ENCODE results near the gene CCNO. TPM values are rescaled to one million over a fixed set of nuclear protein-coding genes. Genes with fewer than 3 reads are reported as not detected.

CCNO gene
- 0.21 TPM for polyA plus RNA-seq (2013, experiment 1 of 2)
- 0.14 TPM for polyA plus RNA-seq (2013, experiment 2 of 2)

GRCh38 chr5:55232985-55233928 lies at the start of gene CCNO:
Gene CCNO, minus strand, starts transcription at chr5:55233608. Its CDS starts 85 bp downstream, at chr5:55233523.
- Histone ChIP-seq H2AK5ac (ENCODE audit: low read length) (no peak within 1 kb of the TSS), H3K36me3 (ENCODE audit: control insufficient read depth, insufficient read depth, low read length) (no peaks in the 10 kb centered on the region), H3K9ac (ENCODE audit: low read length) (peak within 1 kb of the TSS; percentile 58), H3K4me1 (ENCODE audit: control insufficient read depth, low read depth, low read length) (peaks cover 2% of the 10 kb centered on the region), H3K27me3 (ENCODE audit: insufficient read depth, low read length, poor library complexity) (peaks cover 61% of the 10 kb centered on the region), H2BK5ac (ENCODE audit: low read length) (no peak within 1 kb of the TSS), H3K27ac (ENCODE audit: low read depth, low read length) (no peak within 1 kb of the TSS), H3K56ac (ENCODE audit: low read length) (peak within 1 kb of the TSS; percentile 69), H3K18ac (ENCODE audit: low read length) (no peak within 1 kb of the TSS), H3K79me1 (ENCODE audit: low read length) (no peaks in the 10 kb centered on the region), H3K4me3 (ENCODE audit: low read length) (peak within 1 kb of the TSS; percentile 31), H3K79me2 (ENCODE audit: control insufficient read depth, insufficient read depth, low read length) (no peaks in the 10 kb centered on the region), H4K8ac (ENCODE audit: low read depth, low read length) (no peak within 1 kb of the TSS), H2BK120ac (ENCODE audit: low read depth, low read length) (no peak within 1 kb of the TSS), H2BK15ac (replicated peaks; ENCODE audit: low read depth) (no peak within 1 kb of the TSS), H4K5ac (ENCODE audit: low read length) (no peak within 1 kb of the TSS), H3K23ac (ENCODE audit: low read length) (peak within 1 kb of the TSS; percentile 15), H3K4me2 (ENCODE audit: low read length) (peak within 1 kb of the TSS; percentile 85), H3K4ac (ENCODE audit: low read depth, low read length) (no peak within 1 kb of the TSS)
- peak; percentile 90 for DNase-seq
- no CpG with 5 or more reads among the region's 106 CpGs for WGBS (ENCODE audit: extremely low coverage, insufficient coverage, low lambda C conversion rate)

- H3K4me1 ChIP-seq (ENCODE audit: control insufficient read depth, low read depth, low read length), result no peaks in the 10 kb centered on the region
- H3K36me3 ChIP-seq (ENCODE audit: control insufficient read depth, insufficient read depth, low read length), result peaks cover 2% of the 10 kb centered on the region
- no peak overlapping the region for H3K23ac ChIP-seq (ENCODE audit: low read length)
- no peak overlapping the region for H3K56ac ChIP-seq (ENCODE audit: low read length)
- no peak for DNase-seq
- H3K79me1 ChIP-seq (ENCODE audit: low read length), result no peaks in the 10 kb centered on the region
- H3K4me3 ChIP-seq (ENCODE audit: low read length), result no peak overlapping the region
- H3K9ac ChIP-seq (ENCODE audit: low read length), result no peak overlapping the region
- H2BK120ac ChIP-seq (ENCODE audit: low read depth, low read length), result no peak overlapping the region
- H3K79me2 ChIP-seq (ENCODE audit: control insufficient read depth, insufficient read depth, low read length), result no peaks in the 10 kb centered on the region
- no CpG with 5 or more reads among the region's 4 CpGs for whole genome bisulfite sequencing (ENCODE audit: extremely low coverage, insufficient coverage, low lambda C conversion rate)
- H2BK15ac ChIP-seq (replicated peaks; ENCODE audit: low read depth), result no peak overlapping the region
- H2AK5ac ChIP-seq (ENCODE audit: low read length), result no peak overlapping the region
- H4K5ac ChIP-seq (ENCODE audit: low read length), result no peak overlapping the region
- no peak overlapping the region for H3K18ac ChIP-seq (ENCODE audit: low read length)
- H3K27ac ChIP-seq (ENCODE audit: low read depth, low read length), result no peak overlapping the region
- H3K4me2 ChIP-seq (ENCODE audit: low read length), result no peak overlapping the region
- H4K8ac ChIP-seq (ENCODE audit: low read depth, low read length), result no peak overlapping the region
- no peak overlapping the region for H2BK5ac ChIP-seq (ENCODE audit: low read length)
- H3K4ac ChIP-seq (ENCODE audit: low read depth, low read length), result no peak overlapping the region
- H3K27me3 ChIP-seq (ENCODE audit: insufficient read depth, low read length, poor library complexity), result no peaks in the 10 kb centered on the region
These were observed 45.4 kb upstream of the CCNO start for GRCh38 chr5:55278778-55279177.

- Histone ChIP-seq H4K8ac (ENCODE audit: low read depth, low read length) (no peak overlapping the region), H3K18ac (ENCODE audit: low read length) (no peak overlapping the region), H2AK5ac (ENCODE audit: low read length) (no peak overlapping the region), H2BK5ac (ENCODE audit: low read length) (no peak overlapping the region), H3K4me2 (ENCODE audit: low read length) (no peak overlapping the region), H3K4me1 (ENCODE audit: control insufficient read depth, low read depth, low read length) (no peaks in the 10 kb centered on the region), H3K27ac (ENCODE audit: low read depth, low read length) (no peak overlapping the region), H3K9ac (ENCODE audit: low read length) (no peak overlapping the region), H3K4ac (ENCODE audit: low read depth, low read length) (no peak overlapping the region), H2BK120ac (ENCODE audit: low read depth, low read length) (no peak overlapping the region), H3K79me1 (ENCODE audit: low read length) (no peaks in the 10 kb centered on the region), H3K36me3 (ENCODE audit: control insufficient read depth, insufficient read depth, low read length) (no peaks in the 10 kb centered on the region), H3K56ac (ENCODE audit: low read length) (no peak overlapping the region), H3K79me2 (ENCODE audit: control insufficient read depth, insufficient read depth, low read length) (no peaks in the 10 kb centered on the region), H3K23ac (ENCODE audit: low read length) (no peak overlapping the region), H4K5ac (ENCODE audit: low read length) (no peak overlapping the region), H3K27me3 (ENCODE audit: insufficient read depth, low read length, poor library complexity) (no peaks in the 10 kb centered on the region), H2BK15ac (replicated peaks; ENCODE audit: low read depth) (no peak overlapping the region), H3K4me3 (ENCODE audit: low read length) (no peak overlapping the region)
- no peak for DNase-seq
- no CpG with 5 or more reads among the region's 1 CpG for WGBS (ENCODE audit: extremely low coverage, insufficient coverage, low lambda C conversion rate)
These were observed 43.4 kb upstream of the CCNO start for GRCh38 chr5:55276771-55277170.

DNA sequence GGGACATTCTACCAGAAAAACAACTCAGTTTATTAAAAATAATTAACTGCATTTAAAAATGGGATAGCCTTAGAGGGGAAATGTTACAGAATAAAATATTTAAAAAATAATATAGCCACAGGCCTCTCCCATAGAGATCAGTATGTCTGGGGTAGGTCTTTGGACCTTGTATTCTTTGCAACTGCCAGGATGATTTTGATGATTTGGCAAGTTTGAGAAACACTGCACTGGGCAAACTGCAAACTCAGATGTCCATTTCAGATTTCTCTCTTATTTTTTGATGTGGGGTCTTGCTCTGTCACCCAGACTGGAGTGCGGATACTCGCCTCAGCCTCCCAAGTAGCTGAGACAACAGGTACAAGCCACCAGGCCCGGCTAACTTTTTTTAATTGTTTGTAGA lies 24.9 kb upstream of the CCNO start:
- no peaks in the 10 kb centered on the region for H3K27me3 ChIP-seq (ENCODE audit: insufficient read depth, low read length, poor library complexity)
- no peak overlapping the region for H3K4ac ChIP-seq (ENCODE audit: low read depth, low read length)
- H3K4me3 ChIP-seq (ENCODE audit: low read length), result no peak overlapping the region
- H3K18ac ChIP-seq (ENCODE audit: low read length), result no peak overlapping the region
- no peak overlapping the region for H3K9ac ChIP-seq (ENCODE audit: low read length)
- no peak overlapping the region for H2BK120ac ChIP-seq (ENCODE audit: low read depth, low read length)
- H4K8ac ChIP-seq (ENCODE audit: low read depth, low read length), result no peak overlapping the region
- H3K4me2 ChIP-seq (ENCODE audit: low read length), result no peak overlapping the region
- no peak overlapping the region for H3K27ac ChIP-seq (ENCODE audit: low read depth, low read length)
- DNase-seq, result no peak
- no peak overlapping the region for H2BK5ac ChIP-seq (ENCODE audit: low read length)
- H3K4me1 ChIP-seq (ENCODE audit: control insufficient read depth, low read depth, low read length), result no peaks in the 10 kb centered on the region
- H2BK15ac ChIP-seq (replicated peaks; ENCODE audit: low read depth), result no peak overlapping the region
- H4K5ac ChIP-seq (ENCODE audit: low read length), result no peak overlapping the region
- no peak overlapping the region for H2AK5ac ChIP-seq (ENCODE audit: low read length)
- H3K23ac ChIP-seq (ENCODE audit: low read length), result no peak overlapping the region
- no peaks in the 10 kb centered on the region for H3K79me2 ChIP-seq (ENCODE audit: control insufficient read depth, insufficient read depth, low read length)
- WGBS (ENCODE audit: extremely low coverage, insufficient coverage, low lambda C conversion rate), result no CpG with 5 or more reads among the region's 3 CpGs
- no peaks in the 10 kb centered on the region for H3K79me1 ChIP-seq (ENCODE audit: low read length)
- H3K56ac ChIP-seq (ENCODE audit: low read length), result no peak overlapping the region
- peaks cover 1% of the 10 kb centered on the region for H3K36me3 ChIP-seq (ENCODE audit: control insufficient read depth, insufficient read depth, low read length)

DNA sequence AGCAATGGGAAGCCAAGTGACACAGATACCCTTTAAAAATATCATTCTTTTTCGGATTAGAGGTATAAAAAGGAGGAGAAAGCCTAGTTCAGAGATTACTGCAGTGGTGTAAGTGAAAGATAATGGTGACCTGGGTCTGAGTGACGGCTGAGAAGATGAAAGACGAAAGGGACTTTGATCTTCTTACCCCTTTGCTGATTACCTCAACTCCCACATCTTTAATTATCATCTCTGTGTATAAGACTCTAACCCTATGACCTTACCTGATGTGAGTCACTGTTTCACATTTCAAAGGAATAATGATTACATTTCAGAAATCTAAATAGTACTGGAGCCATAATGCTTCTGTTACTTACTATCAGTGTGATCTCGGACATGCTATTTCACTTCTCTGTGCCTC lies 21.4 kb upstream of the CCNO start:
- H3K36me3 ChIP-seq (ENCODE audit: control insufficient read depth, insufficient read depth, low read length), result peaks cover 1% of the 10 kb centered on the region
- WGBS (ENCODE audit: extremely low coverage, insufficient coverage, low lambda C conversion rate), result no CpG with 5 or more reads among the region's 4 CpGs

More for the DNA sequence above, 21.4 kb upstream of the CCNO start:
- H3K79me1 ChIP-seq (ENCODE audit: low read length), result no peaks in the 10 kb centered on the region
- no peak overlapping the region for H3K23ac ChIP-seq (ENCODE audit: low read length)
- no peak overlapping the region for H3K4ac ChIP-seq (ENCODE audit: low read depth, low read length)
- no peak overlapping the region for H3K4me2 ChIP-seq (ENCODE audit: low read length)
- H3K18ac ChIP-seq (ENCODE audit: low read length), result no peak overlapping the region
- no peak overlapping the region for H2BK5ac ChIP-seq (ENCODE audit: low read length)
- H2BK15ac ChIP-seq (replicated peaks; ENCODE audit: low read depth), result no peak overlapping the region
- no peak overlapping the region for H3K56ac ChIP-seq (ENCODE audit: low read length)
- H4K5ac ChIP-seq (ENCODE audit: low read length), result no peak overlapping the region
- H4K8ac ChIP-seq (ENCODE audit: low read depth, low read length), result no peak overlapping the region
- H3K27me3 ChIP-seq (ENCODE audit: insufficient read depth, low read length, poor library complexity), result no peaks in the 10 kb centered on the region
- DNase-seq, result no peak
- no peak overlapping the region for H2BK120ac ChIP-seq (ENCODE audit: low read depth, low read length)
- no peak overlapping the region for H2AK5ac ChIP-seq (ENCODE audit: low read length)
- H3K4me1 ChIP-seq (ENCODE audit: control insufficient read depth, low read depth, low read length), result no peaks in the 10 kb centered on the region
- no peak overlapping the region for H3K27ac ChIP-seq (ENCODE audit: low read depth, low read length)
- H3K4me3 ChIP-seq (ENCODE audit: low read length), result no peak overlapping the region
- H3K79me2 ChIP-seq (ENCODE audit: control insufficient read depth, insufficient read depth, low read length), result no peaks in the 10 kb centered on the region
- no peak overlapping the region for H3K9ac ChIP-seq (ENCODE audit: low read length)
